Pulmonary artery endothelial cell (primary cell): ENCODE data around the gene BAG1. TPM values are rescaled to one million over a fixed set of nuclear protein-coding genes. Genes with fewer than 3 reads are reported as not detected.

Source experiments
- DNase-seq: peaks from one replicate; pipeline ENCODE4 v3.0.0-alpha.2; 2011; ENCODE audit warnings: low read depth, low spot score
- total RNA-seq: library from RNA; depleted of rRNA; stranded (reverse); fragments of >200 nt; gene quantifications from 2 replicates; pipeline ENCODE4 v1.2.3, GENCODE V29; 2014

The BAG1 gene
- total RNA-seq, 1 donor from 2014 or later = 45.1 TPM

DNA sequence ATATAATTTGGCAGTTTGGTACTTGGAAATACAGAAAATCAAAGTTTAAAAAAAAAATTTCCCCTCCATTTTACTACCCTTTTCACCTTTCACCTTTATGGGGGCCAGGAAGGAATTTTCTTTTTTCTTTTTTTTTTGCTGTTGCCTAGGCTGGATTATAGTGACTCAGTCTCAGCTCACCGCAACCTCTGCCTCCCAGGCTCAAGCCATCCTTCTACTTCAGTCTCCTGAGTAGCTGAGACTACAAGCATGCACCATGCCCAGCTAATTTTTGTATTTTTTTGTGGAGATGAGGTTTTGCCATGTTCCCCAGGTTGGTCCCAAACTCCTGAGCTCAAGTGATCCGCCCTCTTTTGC lies 9.4 kb upstream of the BAG1 start:
- no peak for DNase-seq

DNA sequence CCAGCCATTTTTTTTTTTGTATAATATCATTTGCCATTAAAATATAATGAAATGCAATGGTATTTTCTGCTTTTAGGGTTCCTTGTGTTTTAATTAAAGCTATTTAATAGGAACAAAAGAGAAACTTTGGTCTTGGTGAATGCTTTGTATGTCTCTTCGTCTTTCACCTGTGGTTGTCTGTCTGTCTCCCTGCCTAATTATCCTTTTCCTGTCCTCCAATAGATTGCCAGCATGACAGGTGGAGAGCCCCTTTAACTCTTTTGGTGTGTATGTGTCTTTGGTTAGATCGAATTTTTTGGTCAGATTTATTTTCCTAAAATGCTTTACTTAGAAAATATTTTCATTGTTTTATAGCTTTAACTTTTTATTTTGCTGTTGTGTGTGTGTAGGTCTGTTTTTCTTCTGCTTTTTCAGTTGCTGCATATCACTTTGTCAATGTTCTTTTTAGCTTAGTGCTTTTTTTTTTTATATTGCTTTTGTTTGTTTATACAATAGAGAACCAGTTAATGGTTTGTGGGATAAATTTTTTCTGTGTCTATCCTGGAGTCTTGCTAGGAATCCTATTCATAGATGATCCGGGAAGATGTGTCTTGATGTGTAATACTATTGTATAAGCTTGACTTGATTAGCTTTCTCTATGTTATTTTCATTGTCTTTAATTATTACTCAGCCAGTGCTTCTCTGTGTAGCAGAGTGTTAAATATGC lies 8.9 kb upstream of the BAG1 start:
- DNase-seq = no peak

DNA sequence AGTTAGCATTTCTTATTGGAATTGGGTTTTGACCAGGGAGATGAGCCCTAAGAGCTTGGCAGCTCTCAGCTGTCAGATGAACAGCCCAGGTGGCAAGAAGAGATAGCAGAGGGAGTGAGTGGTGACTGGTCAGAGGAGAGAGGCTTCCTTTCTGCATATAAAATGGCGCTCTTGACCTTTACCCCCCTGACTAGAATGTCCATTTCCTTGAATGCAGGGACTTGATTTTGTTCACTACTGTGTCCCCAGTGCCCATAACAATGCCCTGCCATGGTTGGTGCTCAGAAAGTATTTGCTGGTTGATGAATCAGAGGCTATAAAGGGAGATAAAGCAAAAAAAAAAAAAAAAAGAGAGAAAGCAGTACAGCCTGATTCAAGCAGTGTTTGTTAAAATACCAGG lies 7.6 kb upstream of the BAG1 start:
- DNase-seq = no peak

DNA sequence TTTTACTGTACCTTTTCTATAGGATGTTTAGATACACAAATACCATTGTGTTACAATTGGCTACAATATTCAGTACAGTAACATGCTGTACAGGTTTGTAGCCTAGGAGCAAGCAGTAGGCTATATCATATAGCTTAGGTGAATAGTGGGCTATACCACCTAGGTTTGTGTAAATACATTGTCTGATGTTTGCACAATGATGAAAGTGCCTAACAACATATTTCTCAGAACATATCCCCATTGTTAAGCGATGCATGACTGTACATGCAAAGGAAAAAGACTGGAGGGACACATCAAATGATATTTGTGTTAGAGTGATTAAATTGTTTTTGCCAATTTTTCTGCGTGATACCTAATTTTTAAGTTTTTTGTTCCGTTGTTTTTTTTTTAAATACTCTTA lies 5.6 kb upstream of the BAG1 start:
- no peak for DNase-seq

DNA sequence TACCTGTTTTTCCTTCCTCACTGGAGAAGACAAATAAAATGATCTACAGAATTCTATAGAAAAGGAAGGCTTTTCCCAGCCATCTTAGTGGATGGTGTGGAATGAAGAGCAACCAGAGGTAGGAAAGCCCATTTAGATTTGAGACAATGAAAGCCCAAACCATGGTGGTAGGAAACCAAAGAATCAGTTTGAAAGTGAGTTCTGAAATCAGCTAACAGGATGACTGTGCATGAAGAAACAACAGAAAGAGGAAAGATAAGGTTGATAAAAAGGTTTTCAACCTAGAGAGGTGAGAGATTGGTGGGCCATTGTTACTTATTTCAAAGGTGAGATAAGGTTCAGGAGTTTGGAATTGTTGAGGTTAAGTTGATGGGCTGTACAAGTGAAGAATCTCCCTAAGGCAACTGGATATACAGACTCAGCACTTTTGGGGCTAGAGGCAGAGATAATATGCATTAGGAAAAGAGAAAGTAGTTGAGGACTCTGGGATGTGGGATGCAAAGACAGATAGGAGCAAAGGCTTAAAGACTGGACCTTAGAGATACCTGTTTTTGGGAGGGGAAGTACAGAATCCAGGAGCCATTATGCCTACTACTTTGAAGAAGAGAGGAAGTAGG lies 2.8 kb upstream of the BAG1 start:
- no peak for DNase-seq

DNA sequence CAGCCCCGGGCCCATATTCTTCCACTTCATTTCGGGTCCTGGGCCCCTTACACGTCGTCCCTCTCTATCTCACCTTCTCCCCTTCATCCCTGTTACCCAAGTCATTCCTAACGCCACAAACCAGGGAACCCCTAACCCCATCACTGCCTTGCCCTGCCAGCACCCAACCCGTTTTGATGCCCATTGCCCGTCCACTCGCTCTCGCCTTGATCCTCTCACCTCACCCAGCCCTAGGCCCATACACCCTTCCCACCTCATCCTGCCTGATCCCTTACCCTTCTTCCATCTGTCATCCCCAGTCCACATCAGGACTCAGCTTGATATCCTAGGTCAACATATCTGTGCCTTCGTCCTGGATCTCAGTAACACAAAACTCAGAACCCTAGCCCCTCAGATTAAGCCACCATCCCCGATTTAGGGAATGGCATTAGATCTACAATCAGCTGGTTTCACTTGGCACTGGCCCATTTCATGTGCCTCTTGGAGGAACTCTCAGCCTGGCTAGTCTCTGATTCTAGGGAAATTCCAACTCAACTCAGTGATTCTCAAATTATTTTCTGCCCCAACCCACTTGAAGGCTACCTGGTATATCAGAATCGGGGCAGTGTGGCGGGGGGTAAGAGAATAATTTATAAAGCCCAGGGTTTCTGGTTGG lies 830 bp upstream of the BAG1 start:
- no peak for DNase-seq

DNA sequence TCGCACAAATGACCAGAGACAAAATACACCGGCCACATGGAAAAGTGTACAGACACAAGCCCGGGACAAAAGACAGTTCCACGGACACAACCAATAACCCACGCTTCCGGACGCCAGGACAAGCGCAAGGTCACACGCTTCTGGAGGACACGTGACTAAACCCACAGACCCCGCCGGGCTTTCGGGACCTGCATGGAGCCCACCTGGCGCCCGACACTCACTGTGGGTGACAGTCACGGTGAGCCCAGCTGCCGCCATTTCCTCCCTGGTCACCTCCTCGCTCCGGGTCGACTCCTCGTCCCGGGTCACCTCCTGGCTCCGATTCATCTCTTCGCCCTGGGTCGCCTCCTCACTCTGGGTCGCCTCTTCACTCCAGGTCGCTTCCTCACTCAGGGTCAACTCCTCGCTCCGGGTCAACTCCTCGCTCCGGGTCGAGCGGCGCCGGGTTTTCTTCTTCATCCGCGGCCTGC lies 470 bp downstream of the BAG1 start:
- no peak for DNase-seq

DNA sequence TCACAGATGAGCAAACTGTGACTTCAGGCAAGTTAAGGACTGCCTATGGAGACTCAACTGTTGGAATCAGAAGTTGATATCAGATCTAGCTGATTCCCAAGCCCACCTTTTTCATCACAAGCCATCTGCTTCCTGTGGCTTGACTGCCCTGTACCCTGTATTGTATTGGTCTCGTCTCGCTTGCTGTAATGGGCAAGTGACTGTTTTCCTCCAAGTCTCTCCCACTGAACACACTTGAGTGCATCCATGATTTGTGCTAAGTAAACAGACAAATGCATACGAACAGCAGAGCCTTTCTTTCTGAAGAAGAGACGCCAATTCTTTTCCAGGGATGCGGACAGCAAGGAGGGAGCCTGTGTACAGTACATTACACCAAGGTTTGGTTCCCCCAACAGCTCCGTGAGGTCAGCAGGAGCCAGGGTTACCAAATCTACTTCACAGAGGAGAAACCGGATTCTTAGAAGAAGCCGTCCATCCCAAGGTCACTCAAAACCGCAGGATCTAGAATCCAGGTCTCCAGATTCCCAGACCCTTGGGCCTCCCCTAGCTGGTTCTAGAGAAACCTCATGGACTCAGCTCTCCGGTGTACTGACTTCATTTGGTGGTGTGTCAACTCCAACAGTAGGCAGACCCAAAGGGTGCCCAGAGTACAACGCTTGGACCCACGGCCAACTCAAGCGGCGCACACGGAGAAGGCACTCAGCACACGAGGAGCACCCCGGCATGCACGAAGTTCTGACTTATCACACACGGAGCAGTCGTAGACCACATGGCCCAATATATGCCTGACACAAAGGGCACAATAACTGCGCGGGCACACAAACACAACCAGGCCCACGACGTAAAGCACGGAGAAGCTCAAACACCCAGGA lies 1.1 kb downstream of the BAG1 start:
- DNase-seq = no peak

DNA sequence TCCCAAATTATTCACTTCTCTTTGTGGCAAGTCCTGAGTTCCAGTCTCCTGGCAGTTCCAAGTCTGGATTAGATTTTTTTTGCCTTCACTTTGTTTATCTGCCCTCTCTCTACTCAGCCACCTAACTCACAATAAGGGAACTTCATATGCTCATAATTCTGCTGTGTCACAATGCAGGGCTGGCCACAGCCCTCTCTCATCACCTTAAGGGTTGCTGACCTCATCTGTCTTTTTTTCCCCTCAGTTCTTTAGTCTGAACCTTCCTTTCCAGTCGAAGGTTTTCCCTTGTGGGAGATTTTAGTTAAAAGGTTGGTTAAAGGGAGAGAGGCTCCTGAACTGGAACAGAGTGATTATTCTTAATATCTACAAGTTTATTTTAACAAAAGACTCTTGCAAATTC lies 4.1 kb downstream of the BAG1 start:
- DNase-seq = no peak

DNA sequence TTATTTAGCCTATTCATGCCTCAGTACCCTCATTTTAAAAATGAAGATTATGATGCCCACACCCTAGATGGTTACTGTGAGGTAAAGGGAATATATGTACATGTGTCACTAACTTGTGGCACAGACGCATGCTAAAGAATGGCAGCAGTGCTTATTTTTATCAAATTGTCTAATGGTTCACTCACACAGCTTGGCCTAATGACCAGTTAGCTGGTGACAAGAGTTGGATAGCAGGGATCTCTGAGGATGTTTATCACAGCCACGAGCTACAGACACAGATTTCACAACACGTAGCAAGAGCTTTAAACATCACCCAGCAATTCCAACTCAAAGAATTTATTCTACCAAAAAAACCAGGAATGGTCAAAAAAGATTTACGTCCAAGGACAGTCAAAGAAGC lies 7.2 kb downstream of the BAG1 start:
- DNase-seq = no peak

DNA sequence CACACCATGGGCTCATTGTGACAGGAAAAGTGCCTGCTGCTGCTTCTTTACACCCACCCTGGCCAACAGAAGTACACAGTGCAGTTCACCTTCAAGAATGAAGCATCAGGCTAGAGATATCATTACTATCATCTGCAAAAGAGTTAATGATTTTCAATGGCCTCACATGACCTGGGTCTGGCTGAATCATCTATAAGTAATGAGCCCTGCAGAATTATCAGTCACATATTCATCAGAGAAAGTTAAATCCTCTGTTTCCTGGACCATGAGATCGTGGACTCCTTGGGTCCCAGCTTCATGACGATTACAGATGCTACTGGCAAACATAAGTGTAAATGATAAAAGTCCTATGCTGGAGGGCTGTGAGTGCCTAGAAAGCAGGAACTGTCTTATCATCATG lies 8.3 kb downstream of the BAG1 start:
- DNase-seq = no peak

DNA sequence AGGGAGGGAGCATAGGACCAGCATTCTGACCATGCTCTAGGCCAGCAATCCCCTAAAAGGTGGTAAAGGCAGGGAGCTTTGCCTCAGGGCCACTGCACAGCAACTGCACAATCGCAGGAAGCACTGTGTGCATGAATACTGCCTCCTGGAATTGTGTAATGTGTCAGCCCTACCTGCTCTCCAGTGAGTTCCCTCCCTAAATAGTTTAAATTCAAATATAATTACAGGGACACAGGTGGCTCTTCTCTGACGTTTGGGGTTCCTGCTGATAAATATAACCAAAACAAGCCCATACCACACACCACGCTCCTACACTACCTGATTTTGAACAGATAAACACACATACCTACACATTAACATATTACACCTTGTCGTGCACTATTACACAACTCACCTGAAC lies 9.0 kb downstream of the BAG1 start:
- no peak for DNase-seq

DNA sequence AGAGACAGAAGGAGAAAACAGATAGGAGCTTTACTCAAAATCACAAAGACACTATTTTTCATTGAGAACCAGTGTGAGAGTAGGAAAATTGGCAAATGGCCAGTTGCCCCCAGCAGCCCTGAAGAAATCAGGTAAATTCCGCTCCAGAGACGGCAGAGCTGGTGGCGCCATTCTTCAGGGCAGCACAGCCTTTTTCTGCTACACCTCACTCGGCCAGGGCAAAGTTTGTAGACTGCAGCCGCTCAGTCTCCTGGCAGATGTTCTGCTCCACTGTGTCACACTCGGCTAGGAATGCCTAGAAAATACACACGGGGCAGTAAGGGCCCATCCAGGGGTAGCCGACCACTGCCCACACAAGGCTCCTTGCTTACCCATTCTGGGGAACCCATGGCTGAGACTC lies 9.5 kb downstream of the BAG1 start:
- no peak for DNase-seq

DNA sequence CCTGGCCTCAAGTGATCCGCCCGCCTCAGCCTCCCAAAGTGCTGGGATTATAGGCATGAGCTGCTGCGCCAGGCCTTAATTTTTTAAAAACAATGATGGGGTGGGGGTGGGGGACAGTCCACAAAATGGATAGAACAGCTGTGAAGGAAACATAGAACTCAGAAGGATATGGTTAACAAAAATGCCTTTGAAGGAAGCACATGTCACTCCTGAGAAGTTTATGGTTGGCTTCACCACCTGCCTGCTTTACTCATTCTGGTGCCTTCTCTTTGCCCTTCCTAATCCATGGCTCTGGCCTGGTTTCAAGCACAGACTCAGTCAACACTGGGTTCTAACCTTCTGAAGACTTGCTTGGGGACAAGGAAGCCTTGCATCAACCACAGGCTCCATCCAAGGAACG lies 10.3 kb downstream of the BAG1 start:
- DNase-seq = no peak

DNA sequence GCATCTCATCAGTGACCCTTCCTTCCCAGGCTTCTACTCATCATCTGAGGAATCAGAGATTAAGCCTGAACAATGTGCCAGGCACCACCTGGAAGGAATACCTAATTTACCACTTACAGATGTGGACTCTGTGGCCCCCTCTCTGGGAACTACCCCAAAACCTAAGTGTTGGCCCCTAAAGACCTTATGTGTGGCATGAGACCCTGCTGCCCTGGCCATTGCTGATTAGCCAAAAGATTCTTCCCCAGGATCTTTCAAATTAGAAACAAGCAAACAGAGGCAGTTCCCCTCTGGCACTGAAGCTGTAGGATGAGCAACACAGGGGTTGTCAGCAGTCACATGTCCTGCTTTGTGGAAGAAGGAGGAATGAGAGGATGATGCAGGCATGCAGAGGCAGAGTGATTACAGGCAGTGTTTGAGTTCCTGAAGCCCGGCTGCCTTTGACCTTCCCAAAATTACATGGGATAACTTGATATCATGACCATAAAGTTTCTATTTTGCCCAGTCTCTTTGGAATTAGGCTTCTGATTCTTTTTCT lies 14.0 kb downstream of the BAG1 start:
- DNase-seq = no peak

DNA sequence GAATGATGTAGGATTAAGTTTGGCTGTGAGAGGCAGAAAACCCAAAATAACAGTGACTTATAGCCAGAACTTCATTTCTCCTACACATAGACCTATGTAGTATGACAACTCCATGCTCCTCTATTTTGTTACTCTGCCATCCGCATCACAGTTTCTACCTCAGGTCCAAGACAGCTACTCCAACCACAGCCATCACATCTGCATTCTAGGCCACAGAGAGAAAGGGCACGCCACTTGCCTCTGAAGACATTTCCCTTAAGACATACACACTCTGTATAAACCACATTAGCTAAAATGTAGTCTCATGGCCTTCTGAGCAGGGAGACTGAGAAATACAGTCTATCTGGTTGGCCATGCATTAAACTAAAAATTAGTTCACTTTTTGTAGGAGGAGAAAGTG lies 14.5 kb downstream of the BAG1 start:
- DNase-seq = no peak

DNA sequence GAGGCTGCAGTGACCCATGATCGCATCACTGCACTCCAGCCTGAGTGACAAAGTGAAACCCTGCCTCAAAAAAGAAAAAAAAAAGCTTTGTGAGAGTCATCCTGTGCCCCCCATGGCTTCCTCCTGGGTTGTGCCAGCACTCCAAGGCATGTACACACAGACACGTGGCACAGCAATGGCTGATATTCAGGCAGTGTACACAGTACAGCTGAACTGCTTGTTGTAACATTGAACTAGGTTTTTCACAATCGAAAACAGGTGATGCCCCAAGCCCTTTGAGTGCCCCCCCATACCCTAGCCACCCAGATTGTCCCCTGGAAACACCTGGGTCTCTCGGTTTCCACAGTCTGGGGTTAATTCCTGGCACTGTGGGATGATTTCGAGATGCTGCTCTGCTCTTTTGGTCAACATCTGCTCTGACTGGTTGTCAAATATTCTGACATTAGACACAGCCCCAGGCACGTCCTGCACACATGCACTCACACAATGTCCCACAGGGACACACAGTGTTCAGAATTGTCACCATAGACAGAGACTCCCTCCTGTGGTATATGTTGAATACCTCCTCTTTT lies 15.3 kb downstream of the BAG1 start:
- DNase-seq = no peak

DNA sequence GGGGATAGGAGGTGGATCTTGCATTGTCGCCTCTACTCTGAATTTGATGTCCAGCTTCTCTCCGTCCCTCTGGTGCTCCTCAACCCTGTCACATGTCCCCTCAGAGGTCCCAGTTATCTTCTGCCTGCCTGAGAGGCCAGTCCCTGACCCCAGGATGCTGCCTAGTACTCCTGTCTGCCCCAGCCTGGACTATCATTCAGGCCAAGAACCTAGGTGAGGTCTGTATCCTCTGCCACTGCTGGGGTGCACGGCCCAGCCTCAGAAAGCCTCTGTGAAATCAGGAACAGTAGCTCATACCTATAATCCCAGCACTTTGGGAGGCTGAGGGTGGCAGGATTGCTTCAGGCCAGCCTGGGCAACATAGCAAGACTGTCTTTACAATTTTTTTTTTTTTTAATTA lies 15.9 kb downstream of the BAG1 start:
- no peak for DNase-seq

DNA sequence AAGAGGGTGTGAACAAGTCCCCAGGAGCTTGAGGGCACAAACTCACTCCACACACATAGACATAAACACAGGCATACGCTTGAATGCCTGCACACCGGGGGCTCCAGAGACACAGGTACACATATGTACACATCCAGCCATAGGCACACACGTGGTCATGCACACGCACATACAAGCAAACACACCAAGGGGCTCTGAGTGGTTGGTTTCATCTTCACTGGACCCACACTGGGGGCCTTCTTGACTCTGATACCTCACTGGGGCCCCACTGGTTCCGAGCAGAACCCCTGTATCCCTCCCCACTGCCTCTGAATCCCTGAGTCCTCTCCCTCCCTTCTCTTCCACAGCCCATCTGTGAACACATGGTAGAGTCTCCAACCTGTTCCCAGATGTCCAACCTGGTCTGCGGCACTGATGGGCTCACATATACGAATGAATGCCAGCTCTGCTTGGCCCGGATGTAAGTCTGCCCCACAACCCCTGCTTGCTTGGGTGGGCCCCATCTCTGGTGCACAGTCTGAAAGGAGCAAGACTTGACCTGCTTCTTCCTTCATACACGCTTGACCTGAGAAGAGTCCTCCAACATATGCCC lies 18.1 kb downstream of the BAG1 start:
- DNase-seq = no peak

DNA sequence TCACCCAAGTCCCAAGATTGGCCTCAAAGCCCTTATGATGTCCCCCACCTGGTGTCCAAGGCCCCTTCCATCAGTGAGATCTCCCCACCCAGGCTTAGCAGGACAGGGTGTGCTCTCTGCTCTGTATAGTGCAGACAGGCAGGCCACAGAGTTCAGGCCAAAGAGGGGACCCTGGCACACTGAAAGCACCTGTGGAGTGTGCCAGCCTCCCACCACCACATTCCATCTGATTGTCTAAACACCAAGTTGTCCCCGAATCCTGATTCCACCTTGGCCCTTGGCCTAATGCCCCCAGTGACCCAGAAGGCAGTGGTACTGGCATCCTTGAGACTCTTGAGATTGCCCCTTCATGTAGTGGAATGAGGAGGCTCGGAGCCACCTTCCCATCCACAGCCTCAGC lies 19.2 kb downstream of the BAG1 start:
- DNase-seq = no peak

DNA sequence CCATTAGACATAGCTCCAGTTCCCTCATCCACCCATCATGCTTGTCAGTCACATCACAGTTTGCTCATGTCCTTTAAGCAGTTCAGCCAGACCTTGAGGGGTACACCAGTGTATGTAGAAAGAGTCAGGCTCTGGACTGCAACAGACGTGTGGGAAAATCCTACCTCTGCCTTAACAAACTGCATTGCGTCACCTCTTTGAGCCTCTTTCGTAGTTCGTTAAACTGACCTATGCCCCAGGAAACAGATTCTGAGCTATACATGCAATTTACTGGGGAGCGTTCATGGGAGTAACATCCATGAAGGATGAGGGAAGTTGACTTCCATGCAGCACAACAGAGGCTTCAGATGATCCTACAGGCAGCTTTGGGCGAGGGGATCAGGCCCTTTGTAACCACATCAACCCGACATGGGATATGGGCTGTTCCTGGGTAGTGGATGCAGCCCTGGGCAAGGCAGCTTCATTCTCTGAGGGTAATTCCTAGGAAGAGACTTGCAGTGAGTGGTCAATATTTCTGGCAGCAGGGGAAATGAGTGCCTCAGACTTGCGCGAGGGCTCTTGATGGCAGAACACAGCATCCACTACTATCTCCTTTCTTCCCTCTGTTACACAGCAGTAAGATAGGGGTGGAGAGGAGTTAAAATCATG lies 20.2 kb downstream of the BAG1 start:
- DNase-seq = no peak
